Dermis lymphatic vessel endothelial cell (primary cell): Measurements from ENCODE around the gene CEL. TPM values are rescaled to one million over a fixed set of nuclear protein-coding genes. Genes with fewer than 3 reads are reported as not detected.

Experiments used
- total RNA-seq: library from RNA; depleted of rRNA; stranded (reverse); fragments of >200 nt; gene quantifications from 2 replicates; pipeline ENCODE4 v1.2.1, GENCODE V29; 2014

The CEL gene
- 0.09 TPM in 1 of 2 replicates, not detected in the other for total RNA-seq

GRCh38 chr9:133061764-133062145 is at the start of gene CEL:
Gene CEL, plus strand, starts transcription at chr9:133061981. Its CDS starts 22 bp downstream, at chr9:133062003.

GRCh38 chr9:133030317-133031129 is 31.3 kb upstream of the CEL start, which contains the start of gene GTF3C5:
Gene GTF3C5, plus strand, starts transcription at chr9:133030997. Its CDS starts 15 bp downstream, at chr9:133031012.

Other genes starting within 250 kb of the CEL start
- gene AK8, start 183.7 kb upstream of the CEL start, total RNA-seq, result 0.09 and 0.11 TPM in 2 replicates
- gene SPACA9, start 183.1 kb upstream of the CEL start, total RNA-seq, result 0.87 and 0.95 TPM in 2 replicates
- 19.7 and 22.4 TPM in 2 replicates for gene TSC1, start 117.4 kb upstream of the CEL start, total RNA-seq
- gene GFI1B, start 83.3 kb upstream of the CEL start, total RNA-seq, result under 0.01 TPM in 1 of 2 replicates, not detected in the other
- 35.9 and 36.1 TPM in 2 replicates for gene GTF3C5, start 31.0 kb upstream of the CEL start, total RNA-seq
- gene RALGDS, start 59.3 kb downstream of the CEL start, total RNA-seq, result 31.1 and 46.1 TPM in 2 replicates
- 16.5 and 32.2 TPM in 2 replicates for gene GBGT1, start 101.9 kb downstream of the CEL start, total RNA-seq
- gene OBP2B, start 147.3 kb downstream of the CEL start, total RNA-seq, result not detected in 2 replicates
- 0.43 TPM in 2 replicates for gene ABO, start 213.2 kb downstream of the CEL start, total RNA-seq